Glutamatergic neuron (in vitro differentiated cells): ENCODE results near the gene MEIS1. TPM values are rescaled to one million over a fixed set of nuclear protein-coding genes. Genes with fewer than 3 reads are reported as not detected.

Source experiments
- DNase-seq: peaks from one replicate; pipeline ENCODE4 v3.0.0; 2022
- H3K27ac Mint-ChIP-seq: one replicate; pipeline ENCODE4 v1.8.0; 2020; ENCODE audit warnings: mild to moderate bottlenecking, mixed read lengths, inconsistent platforms; ENCODE audit not compliant: unreplicated experiment
- H3K27me3 Mint-ChIP-seq: one replicate; pipeline ENCODE4 v1.8.0; 2020; ENCODE audit warnings: mild to moderate bottlenecking, moderate library complexity, mixed read lengths, inconsistent platforms; ENCODE audit not compliant: unreplicated experiment
- H3K36me3 Mint-ChIP-seq: one replicate; pipeline ENCODE4 v1.8.0; 2020; ENCODE audit warnings: mild to moderate bottlenecking, mixed read lengths, inconsistent platforms; ENCODE audit not compliant: unreplicated experiment
- H3K4me1 Mint-ChIP-seq: one replicate; pipeline ENCODE4 v1.8.0; 2020; ENCODE audit warnings: mild to moderate bottlenecking, low read depth, mixed read lengths, inconsistent platforms; ENCODE audit not compliant: unreplicated experiment
- H3K4me3 Mint-ChIP-seq: one replicate; pipeline ENCODE4 v1.8.0; 2020; ENCODE audit warnings: mild to moderate bottlenecking, mixed read lengths, inconsistent platforms; ENCODE audit not compliant: unreplicated experiment
- H3K9me3 Mint-ChIP-seq: one replicate; pipeline ENCODE4 v1.8.0; 2020; ENCODE audit warnings: mild to moderate bottlenecking, moderate library complexity, mixed read lengths, inconsistent platforms; ENCODE audit not compliant: unreplicated experiment
- CTCF ChIP-seq: fragments of 200-600 bp; sonication (generic); IDR thresholded peaks from one replicate; pipeline ENCODE4 v1.5.0; 2021; ENCODE audit not compliant: partially characterized antibody, unreplicated experiment
- total RNA-seq: library from RNA; stranded (reverse); fragmentation: NEBNext Ultra II Directional; extraction: Animal tissue kit (Norgen Biotek cat#: 25700); gene quantifications from one replicate; pipeline ENCODE4 v1.2.1, GENCODE V29; 2021; ENCODE audit not compliant: unreplicated experiment

Gene MEIS1
- total RNA-seq, 1 donor from 2014 or later, result 4.8 TPM

- DNase-seq, result no peak
- Mint-ChIP-seq H3K27ac (no peak overlapping the region), H3K4me1 (peaks cover 3% of the 10 kb centered on the region), H3K27me3 (peaks cover 31% of the 10 kb centered on the region), H3K36me3 (no peaks in the 10 kb centered on the region), H3K9me3 (peaks cover 25% of the 10 kb centered on the region), H3K4me3 (peak overlapping the region; percentile 97)
- no peak for TF ChIP-seq CTCF
Observed at GRCh38 chr2:66431846-66432587, 2.9 kb upstream of the MEIS1 start.

DNA sequence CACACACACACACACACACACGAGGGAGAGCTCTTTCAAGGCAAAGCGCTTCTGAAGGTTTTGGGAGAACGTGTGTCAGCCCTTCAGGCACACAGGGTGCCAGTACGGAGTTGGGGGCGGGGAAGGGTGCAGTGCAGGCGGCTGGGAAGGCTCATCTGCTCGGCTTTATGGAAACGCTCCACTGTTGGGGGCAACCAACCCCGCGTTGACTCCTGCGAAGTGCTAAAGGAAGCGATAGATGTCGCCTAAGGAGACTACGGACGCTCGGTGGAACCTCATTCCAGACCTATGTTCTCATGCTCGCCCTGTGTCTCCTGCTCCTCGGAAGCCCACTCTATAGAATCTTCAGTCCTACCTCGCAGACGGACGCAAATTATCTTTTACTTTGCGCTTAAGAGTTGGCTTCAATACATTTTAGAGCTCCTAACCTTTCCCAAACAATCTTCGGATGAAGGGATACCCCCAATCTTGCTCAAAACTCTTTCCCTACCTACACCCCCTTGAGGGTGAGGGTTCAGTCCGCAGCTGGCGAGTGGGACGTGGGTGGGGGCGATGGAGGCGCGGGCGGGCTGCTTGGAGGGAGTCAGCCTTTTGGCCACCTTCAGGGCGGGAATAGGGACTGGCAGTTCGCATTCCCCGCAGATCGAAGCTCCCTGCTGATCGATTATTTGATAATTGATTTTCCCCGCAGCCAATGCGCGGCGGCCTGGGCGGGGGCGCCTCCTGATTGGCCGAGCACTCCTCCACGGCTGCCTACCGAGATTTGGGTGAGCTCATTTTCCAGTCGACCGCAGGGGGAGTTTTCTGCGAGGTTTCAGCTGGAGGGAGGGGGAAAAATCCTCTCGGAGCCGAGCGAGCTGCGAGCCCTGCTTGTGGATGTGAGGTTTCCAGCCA, 1.9 kb upstream of the MEIS1 start:
- peak; percentile 27 for TF ChIP-seq CTCF
- Mint-ChIP-seq H3K27ac (peak overlapping the region; percentile 99), H3K27me3 (peaks cover 34% of the 10 kb centered on the region), H3K4me3 (peak overlapping the region; percentile 97), H3K36me3 (no peaks in the 10 kb centered on the region), H3K9me3 (peaks cover 32% of the 10 kb centered on the region), H3K4me1 (peaks cover 5% of the 10 kb centered on the region)
- DNase-seq, result peak; percentile 93

- peaks cover 32% of the 10 kb centered on the region for H3K9me3 Mint-ChIP-seq
- TF ChIP-seq CTCF, result peak; percentile 5
- H3K4me3 Mint-ChIP-seq, result peak overlapping the region; percentile 97
- H3K4me1 Mint-ChIP-seq, result peaks cover 5% of the 10 kb centered on the region
- no peaks in the 10 kb centered on the region for H3K36me3 Mint-ChIP-seq
- DNase-seq, result no peak
- peak overlapping the region; percentile 99 for H3K27ac Mint-ChIP-seq
- peaks cover 37% of the 10 kb centered on the region for H3K27me3 Mint-ChIP-seq
Observed at GRCh38 chr2:66433695-66433944, 1.3 kb upstream of the MEIS1 start.

DNA sequence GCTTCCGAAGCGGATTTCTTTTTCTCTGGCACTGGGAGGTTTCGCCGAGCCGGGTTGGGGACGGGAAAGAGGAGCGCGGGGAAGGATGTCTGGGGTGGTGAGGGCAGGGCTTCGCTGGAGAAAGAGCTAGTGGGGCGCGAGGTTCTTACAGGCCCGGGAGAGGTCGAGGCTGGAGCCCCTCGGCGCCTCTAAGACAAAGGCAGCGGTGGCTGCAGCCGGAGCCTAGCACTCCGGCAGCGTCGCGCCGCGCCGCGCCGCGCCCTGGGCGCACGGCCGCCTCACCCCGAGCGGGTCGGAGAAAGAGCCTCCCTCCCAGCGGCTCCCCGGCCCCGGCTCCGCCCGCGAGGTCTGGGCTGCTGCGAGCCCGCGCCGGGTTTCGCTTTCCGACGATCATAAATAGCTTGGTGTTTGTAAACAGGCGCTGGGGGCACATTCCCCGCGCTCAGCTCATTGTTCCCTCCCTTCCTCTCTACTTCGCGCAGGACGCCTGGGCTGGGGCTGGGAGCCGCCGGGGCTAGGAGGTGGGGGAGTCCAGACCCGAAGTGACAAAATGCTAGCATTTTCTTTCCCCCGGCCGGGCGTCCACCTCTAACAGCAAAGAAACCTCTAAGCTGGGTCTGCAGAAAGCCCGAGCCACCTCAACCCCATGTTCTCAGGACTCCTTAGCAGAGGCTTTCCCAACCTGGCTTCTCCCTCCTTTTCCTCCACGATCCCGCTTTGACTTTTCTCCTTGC, 813 bp upstream of the MEIS1 start:
- TF ChIP-seq CTCF, result no peak
- peaks cover 5% of the 10 kb centered on the region for H3K4me1 Mint-ChIP-seq

More for the DNA sequence above, 813 bp upstream of the MEIS1 start:
- Mint-ChIP-seq H3K27me3 (peaks cover 33% of the 10 kb centered on the region), H3K36me3 (no peaks in the 10 kb centered on the region), H3K27ac (peak overlapping the region; percentile 99), H3K4me3 (peak overlapping the region; percentile 97), H3K9me3 (peaks cover 32% of the 10 kb centered on the region)
- peak; percentile 71 for DNase-seq
